ENCODE data around the gene PTCD3.

PTCD3 gene

GRCh38 chr2:86102157-86102556 is 3.9 kb upstream of the PTCD3 start:
- no peaks in the 10 kb centered on the region for H3K27me3 ChIP-seq (ENCODE audit: low read length)
- TF ChIP-seq EZH2phosphoT487 (conservative IDR thresholded peaks at IDR 0.05; ENCODE audit: low read length) (no peak), CTCF (IDR thresholded peaks at IDR 0.05; ENCODE audit: insufficient read depth, low read length, poor library complexity, severe bottlenecking) (no peak)
- H4K20me1 ChIP-seq (ENCODE audit: low read depth, low read length): peaks cover 2% of the 10 kb centered on the region; the same call in 1 of the 2 replicates
- no peaks in the 10 kb centered on the region for H3K9me3 ChIP-seq (ENCODE audit: insufficient read depth, low read length)
- H3K4me3 ChIP-seq (ENCODE audit: insufficient read depth, low read length, poor library complexity, severe bottlenecking): no peak overlapping the region
- H3K79me2 ChIP-seq (ENCODE audit: insufficient read depth, low read length): peaks cover 72% of the 10 kb centered on the region
- no peaks in the 10 kb centered on the region for H3F3A ChIP-seq (ENCODE audit: insufficient read depth)
- no peak overlapping the region for H3K4me2 ChIP-seq (ENCODE audit: low read depth, low read length, poor library complexity, severe bottlenecking)
- no peak overlapping the region for H3K27ac ChIP-seq (ENCODE audit: low read depth, low read length)
- no peaks in the 10 kb centered on the region for H3K9me2 ChIP-seq (replicated peaks; ENCODE audit: insufficient read depth, low read length)
- no peak overlapping the region for H3K9ac ChIP-seq (ENCODE audit: low read length)
- peaks cover 26% of the 10 kb centered on the region for H3K36me3 ChIP-seq (ENCODE audit: low read length)
- no peak overlapping the region for H2AFZ ChIP-seq (ENCODE audit: low read depth, low read length, severe bottlenecking)

- H4K20me1 ChIP-seq (ENCODE audit: low read depth, low read length): peaks cover 10% of the 10 kb centered on the region; the same call in 1 of the 2 replicates
- H2AFZ ChIP-seq (ENCODE audit: low read depth, low read length, severe bottlenecking): peak within 1 kb of the TSS; percentile 80
- TF ChIP-seq EZH2phosphoT487 (conservative IDR thresholded peaks at IDR 0.05; ENCODE audit: low read length): no peak
Measured at GRCh38 chr2:86105252-86105968, 625 bp upstream of the PTCD3 start, which contains the start of gene POLR1A. Gene POLR1A (minus strand): TSS chr2:86105886. CDS start chr2:86105776, 110 bp downstream.

GRCh38 chr2:86107031-86107430 is 996 bp downstream of the PTCD3 start:
- Histone ChIP-seq H3K4me2 (ENCODE audit: low read depth, low read length, poor library complexity, severe bottlenecking) (peak overlapping the region; percentile 89), H4K20me1 (ENCODE audit: low read depth, low read length) (peaks cover 10% of the 10 kb centered on the region; the same call in 1 of the 2 replicates), H3K4me3 (ENCODE audit: insufficient read depth, low read length, poor library complexity, severe bottlenecking) (peak overlapping the region; percentile 97), H3K9ac (ENCODE audit: low read length) (peak overlapping the region; percentile 91), H3K27me3 (ENCODE audit: low read length) (no peaks in the 10 kb centered on the region), H3K27ac (ENCODE audit: low read depth, low read length) (peak overlapping the region; percentile 73), H3K9me3 (ENCODE audit: insufficient read depth, low read length) (no peaks in the 10 kb centered on the region), H3K36me3 (ENCODE audit: low read length) (peaks cover 33% of the 10 kb centered on the region), H3K9me2 (replicated peaks; ENCODE audit: insufficient read depth, low read length) (no peaks in the 10 kb centered on the region), H3F3A (ENCODE audit: insufficient read depth) (no peaks in the 10 kb centered on the region), H3K79me2 (ENCODE audit: insufficient read depth, low read length) (peaks cover 82% of the 10 kb centered on the region), H2AFZ (ENCODE audit: low read depth, low read length, severe bottlenecking) (no peak overlapping the region)
- TF ChIP-seq EZH2phosphoT487 (conservative IDR thresholded peaks at IDR 0.05; ENCODE audit: low read length) (no peak), CTCF (IDR thresholded peaks at IDR 0.05; ENCODE audit: insufficient read depth, low read length, poor library complexity, severe bottlenecking) (no peak)

More at GRCh38 chr2:86105252-86105968, 625 bp upstream of the PTCD3 start, which contains the start of gene POLR1A:
- H3K9me2 ChIP-seq (replicated peaks; ENCODE audit: insufficient read depth, low read length): no peaks in the 10 kb centered on the region
- peak within 1 kb of the TSS; percentile 97 for H3K4me3 ChIP-seq (ENCODE audit: insufficient read depth, low read length, poor library complexity, severe bottlenecking)
- H3K36me3 ChIP-seq (ENCODE audit: low read length): peaks cover 29% of the 10 kb centered on the region
- H3K9ac ChIP-seq (ENCODE audit: low read length): peak within 1 kb of the TSS; percentile 91
- H3K79me2 ChIP-seq (ENCODE audit: insufficient read depth, low read length): peaks cover 91% of the 10 kb centered on the region
- H3K9me3 ChIP-seq (ENCODE audit: insufficient read depth, low read length): no peaks in the 10 kb centered on the region
- peak within 1 kb of the TSS; percentile 89 for H3K4me2 ChIP-seq (ENCODE audit: low read depth, low read length, poor library complexity, severe bottlenecking)
- no peaks in the 10 kb centered on the region for H3F3A ChIP-seq (ENCODE audit: insufficient read depth)
- H3K27ac ChIP-seq (ENCODE audit: low read depth, low read length): peak within 1 kb of the TSS; percentile 73
- H3K27me3 ChIP-seq (ENCODE audit: low read length): no peaks in the 10 kb centered on the region

- Histone ChIP-seq H4K20me1 (ENCODE audit: low read depth, low read length) (peaks cover 3% of the 10 kb centered on the region; the same call in 1 of the 2 replicates), H3K36me3 (ENCODE audit: low read length) (peaks cover 59% of the 10 kb centered on the region), H3K9me2 (replicated peaks; ENCODE audit: insufficient read depth, low read length) (no peaks in the 10 kb centered on the region), H3K9me3 (ENCODE audit: insufficient read depth, low read length) (no peaks in the 10 kb centered on the region), H3K27me3 (ENCODE audit: low read length) (no peaks in the 10 kb centered on the region), H3K27ac (ENCODE audit: low read depth, low read length) (no peak overlapping the region), H3F3A (ENCODE audit: insufficient read depth) (0 out of 2 replicates have a peak, but pooled peaks cover 8% of the 10 kb centered on the region), H2AFZ (ENCODE audit: low read depth, low read length, severe bottlenecking) (no peak overlapping the region), H3K4me2 (ENCODE audit: low read depth, low read length, poor library complexity, severe bottlenecking) (no peak overlapping the region), H3K79me2 (ENCODE audit: insufficient read depth, low read length) (peaks cover 34% of the 10 kb centered on the region), H3K4me3 (ENCODE audit: insufficient read depth, low read length, poor library complexity, severe bottlenecking) (no peak overlapping the region), H3K9ac (ENCODE audit: low read length) (no peak overlapping the region)
- TF ChIP-seq EZH2phosphoT487 (conservative IDR thresholded peaks at IDR 0.05; ENCODE audit: low read length): no peak
- TF ChIP-seq CTCF (IDR thresholded peaks at IDR 0.05; ENCODE audit: insufficient read depth, low read length, poor library complexity, severe bottlenecking): no peak
Measured at GRCh38 chr2:86118130-86118529, 12.1 kb downstream of the PTCD3 start.

Measured in SU-DHL-6 (cell line).